GM21390 (cell line): ENCODE measurements around the gene FAM229B.

Experiments used
- ATAC-seq: cut with Tn5 transposase; IDR thresholded peaks from one replicate; pipeline ENCODE4 v1.9.1; 2021; ENCODE audit not compliant: unreplicated experiment

The FAM229B gene

GRCh38 chr6:112139052-112139451, 51.7 kb downstream of the FAM229B start:
- no peak for ATAC-seq

GRCh38 chr6:112141707-112142106, 54.3 kb downstream of the FAM229B start:
- no peak for ATAC-seq

- ATAC-seq, result no peak
Observed at GRCh38 chr6:112144145-112144926, 56.9 kb downstream of the FAM229B start.

- no peak for ATAC-seq
Observed at GRCh38 chr6:112145080-112145573, 57.7 kb downstream of the FAM229B start.

- ATAC-seq, result no peak
Observed at GRCh38 chr6:112148103-112148502, 60.7 kb downstream of the FAM229B start.

- ATAC-seq, result no peak
Observed at GRCh38 chr6:112149236-112149635, 61.8 kb downstream of the FAM229B start.

GRCh38 chr6:112149719-112150263, 62.4 kb downstream of the FAM229B start:
- no peak for ATAC-seq

- ATAC-seq, result no peak
Observed at GRCh38 chr6:112150363-112150762, 63.0 kb downstream of the FAM229B start.
